ENCODE measurements around the gene SS18L1.
A peak's percentile ranks its signal among the peaks of the same experiment; 100 is the strongest.
"Not testable (repeated sequence)": the region's sequence is repeated elsewhere in the genome, so short reads cannot be mapped to it uniquely, and the experiment has no call there.

SS18L1 gene

DNA sequence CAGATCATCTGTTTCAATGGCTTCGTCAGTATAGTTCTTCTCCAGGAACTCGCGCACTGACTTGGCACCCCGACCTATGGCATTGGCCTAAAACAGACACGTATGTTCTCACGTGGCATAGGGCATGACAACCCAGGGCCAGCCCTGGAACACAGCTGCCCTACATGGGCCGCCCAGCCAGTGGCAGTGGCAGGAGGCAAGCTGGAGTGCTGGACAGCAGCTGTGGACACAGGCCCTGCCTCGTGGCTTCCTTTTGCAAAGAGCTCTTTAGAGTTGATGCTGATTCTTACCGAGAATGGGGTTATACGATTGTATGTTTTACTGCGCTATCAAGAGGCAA is 5.4 kb upstream of the SS18L1 start:
- DNase-seq = no peak

- DNase-seq = no peak
These were observed 4.7 kb upstream of the SS18L1 start for GRCh38 chr20:62138912-62139311.

DNA sequence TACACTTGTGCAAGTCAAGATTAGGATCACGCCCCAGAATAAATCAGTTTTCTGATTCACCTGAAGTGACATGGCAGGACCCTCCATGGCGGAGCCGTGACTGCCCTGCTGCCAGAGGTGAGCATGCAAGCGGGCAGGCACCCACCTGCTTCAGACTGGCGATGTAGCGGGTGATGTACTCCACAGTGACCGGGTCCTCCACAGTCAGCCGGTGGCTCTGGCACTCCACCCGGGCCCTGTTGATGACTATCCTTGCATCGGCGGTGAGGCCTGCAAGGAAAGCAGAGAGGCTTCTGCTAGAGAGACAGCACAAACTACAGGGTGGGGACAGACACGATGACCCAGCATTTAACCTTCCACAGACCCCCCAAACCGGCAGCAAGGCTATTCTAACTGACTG is 3.9 kb upstream of the SS18L1 start:
- no peak for DNase-seq

DNA sequence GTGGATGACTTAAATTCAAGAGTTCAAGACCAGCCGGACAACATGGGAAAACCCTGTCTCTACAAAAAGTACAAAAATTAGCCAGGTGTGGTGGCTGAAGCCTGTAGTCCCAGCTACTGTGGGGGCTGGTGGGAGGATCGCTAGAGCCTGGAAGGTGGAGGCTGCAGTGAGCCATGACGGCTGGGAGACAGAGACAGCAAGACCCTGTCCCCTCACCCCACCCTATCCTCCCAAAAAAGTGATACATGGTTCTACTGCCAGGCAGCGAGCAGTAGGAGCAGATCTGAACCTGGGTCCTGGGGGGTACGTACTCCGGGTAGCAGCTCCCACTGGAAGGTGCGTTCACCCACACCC is 2.5 kb upstream of the SS18L1 start:
- no peak for DNase-seq

- DNase-seq = no peak
These were observed 1.9 kb upstream of the SS18L1 start for GRCh38 chr20:62141397-62142251.

GRCh38 chr20:62142252-62143080 is 1.1 kb upstream of the SS18L1 start:
- no peak for DNase-seq

GRCh38 chr20:62143957-62144825 is 622 bp downstream of the SS18L1 start:
- DNase-seq = no peak

DNA sequence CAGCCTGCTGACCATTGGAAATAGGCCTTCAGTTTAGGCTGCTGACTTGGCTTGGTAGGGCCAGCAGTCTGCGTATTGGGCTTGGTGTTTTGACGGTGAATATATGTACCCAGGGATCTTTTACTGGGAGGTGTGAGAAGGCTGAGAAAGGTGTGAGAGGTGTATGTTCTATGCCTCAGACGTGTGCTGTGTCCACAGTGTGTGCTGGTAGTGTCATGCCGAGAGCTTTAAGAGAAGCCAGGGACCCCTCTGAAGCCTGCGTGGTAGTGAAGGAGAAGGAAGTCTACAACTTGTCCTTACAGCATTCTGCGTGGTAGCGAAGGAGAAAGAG is 2.1 kb downstream of the SS18L1 start:
- DNase-seq = no peak

DNA sequence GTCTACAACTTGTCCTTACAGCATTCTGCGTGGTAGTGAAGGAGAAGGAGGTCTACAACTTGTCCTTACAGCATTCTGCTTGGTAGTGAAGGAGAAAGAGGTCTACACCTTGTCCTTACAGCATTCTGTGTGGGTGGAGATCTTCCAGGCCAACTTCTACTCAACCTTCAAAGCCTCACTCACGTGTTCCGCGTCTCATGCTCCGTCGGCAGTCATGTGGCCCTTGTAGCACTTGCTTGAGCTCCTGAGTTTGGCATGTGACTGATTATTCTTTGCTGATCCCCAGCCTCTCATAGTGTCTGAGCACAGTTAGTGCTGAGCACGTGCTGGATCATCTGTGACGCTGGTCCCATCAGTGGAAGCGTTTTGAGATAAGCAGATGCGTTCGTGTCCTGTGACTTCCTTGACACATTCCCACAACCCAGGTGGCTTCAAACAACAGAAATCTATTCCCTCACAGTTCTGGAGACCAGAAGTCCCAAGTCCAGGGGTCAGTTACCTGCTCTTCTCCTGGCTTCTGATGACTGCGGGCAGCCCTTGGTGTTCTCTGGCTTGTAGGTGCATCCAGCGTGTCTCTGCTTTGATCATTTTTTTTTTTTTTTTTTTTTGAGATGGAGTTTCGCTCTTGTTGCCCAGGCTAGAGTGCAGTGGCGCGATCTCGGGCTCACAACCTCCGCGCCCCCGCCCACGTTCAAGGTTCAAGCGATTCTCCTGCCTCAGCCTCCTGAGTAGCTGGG is 2.6 kb downstream of the SS18L1 start:
- no peak for DNase-seq

DNA sequence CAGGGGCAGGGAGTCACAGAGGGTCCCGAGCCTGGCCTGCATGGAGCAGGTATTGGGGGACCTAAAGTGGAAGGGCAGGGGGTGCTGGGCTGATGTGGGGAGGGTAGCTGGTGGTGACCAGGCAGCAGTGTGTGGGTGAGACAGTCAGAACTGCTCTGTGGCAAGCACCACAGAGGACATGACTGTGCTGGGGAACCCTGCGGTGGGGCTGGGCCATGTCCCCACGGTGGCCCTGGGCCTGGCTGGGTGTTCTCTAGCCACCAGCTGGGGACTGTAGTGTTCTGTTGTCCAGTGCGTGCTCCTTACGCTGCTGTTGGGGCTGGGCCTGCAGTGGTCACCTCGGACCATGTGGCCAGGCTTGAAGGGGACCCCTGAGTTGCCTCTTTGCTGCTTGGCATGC is 3.6 kb downstream of the SS18L1 start:
- no peak for DNase-seq

GRCh38 chr20:62147528-62147927 is 4.0 kb downstream of the SS18L1 start:
- no peak for DNase-seq

DNA sequence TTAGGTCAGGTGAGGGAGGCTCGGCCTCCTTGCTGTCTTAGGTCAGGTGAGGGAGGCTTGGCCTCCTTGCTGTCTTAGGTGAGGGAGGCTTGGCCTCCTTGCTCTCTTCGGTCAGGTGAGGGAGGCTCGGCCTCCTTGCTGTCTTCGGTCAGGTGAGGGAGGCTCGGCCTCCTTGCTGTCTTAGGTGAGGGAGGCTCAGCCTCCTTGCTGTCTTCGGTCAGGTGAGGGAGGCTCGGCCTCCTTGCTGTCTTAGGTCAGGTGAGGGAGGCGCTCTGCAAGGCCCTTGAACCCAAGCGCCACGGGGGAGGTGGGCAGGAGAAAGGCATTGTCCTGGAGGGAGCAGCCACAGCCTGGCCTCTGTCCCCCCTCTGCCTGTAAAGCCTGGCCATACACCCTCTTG is 4.8 kb downstream of the SS18L1 start:
- DNase-seq = not testable (repeated sequence)

DNA sequence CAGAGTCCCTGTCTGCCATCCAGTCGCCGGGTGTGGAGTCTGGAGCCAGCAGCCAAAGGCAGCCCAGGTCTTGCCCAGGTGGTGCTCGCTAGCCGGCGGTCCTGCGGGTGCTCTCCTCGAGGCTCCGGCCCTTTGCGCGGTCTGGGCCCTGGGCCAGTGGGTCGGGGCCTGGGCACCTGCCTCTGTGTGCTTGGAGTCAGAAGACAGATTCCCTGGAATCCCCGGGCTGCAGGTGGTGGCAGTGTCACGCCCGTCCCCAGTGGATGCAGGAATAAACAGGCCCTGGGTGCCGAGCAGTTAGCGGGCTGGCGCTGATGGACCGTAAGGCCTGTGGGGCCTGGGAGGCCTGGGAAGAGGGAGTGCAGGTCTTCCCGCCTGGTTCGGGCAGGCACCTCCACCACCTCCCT is 5.3 kb downstream of the SS18L1 start:
- DNase-seq = no peak

DNA sequence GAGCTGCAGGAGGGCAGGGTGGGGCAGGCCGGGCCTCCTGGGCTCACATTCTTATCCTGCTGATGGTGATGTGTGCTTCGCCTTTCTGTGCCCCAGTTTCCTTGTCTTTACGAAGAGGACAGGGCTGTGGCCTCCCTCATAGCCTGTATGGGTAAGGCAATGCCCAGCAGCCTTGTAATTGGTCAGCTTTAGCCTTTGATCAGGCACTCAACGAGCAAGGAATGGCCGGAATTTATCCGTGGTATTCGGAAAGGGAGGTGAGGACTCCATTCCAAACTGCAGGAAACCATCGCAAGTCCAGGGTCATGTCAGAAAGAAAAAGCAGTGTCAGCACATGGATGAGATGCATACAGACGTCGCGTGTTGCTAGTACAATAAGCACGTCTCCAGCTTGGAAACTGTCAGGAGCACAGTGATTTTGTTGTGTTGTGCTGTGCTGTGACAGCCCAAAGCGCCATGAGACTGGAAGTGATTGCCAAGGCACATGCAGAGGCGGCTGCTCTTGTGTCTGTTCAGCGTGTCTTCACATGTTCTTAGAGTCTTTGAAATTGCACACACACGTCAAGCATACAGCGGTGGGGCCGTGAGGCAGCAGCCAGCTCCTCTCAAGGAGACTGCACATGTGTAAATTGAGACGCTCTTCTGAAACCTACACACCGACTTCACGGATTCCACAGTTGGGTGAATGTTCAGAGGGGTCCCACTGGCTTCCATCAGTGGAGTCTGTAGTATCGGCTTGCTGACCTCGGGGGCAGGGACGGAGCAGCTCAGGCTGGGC is 6.2 kb downstream of the SS18L1 start:
- DNase-seq = no peak

DNA sequence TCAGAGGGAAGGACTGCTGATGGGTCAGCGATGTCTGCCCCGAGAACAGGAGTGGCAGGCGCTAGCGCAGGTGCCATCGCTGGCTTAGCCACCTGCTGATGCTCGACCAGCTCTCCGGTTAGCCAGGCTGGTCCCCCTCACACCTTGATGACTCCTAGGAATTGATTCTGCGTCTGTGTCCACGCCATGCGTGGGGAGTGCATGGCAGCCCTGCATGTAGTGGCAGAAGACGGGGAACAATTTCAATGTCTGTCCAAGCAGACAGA is 6.7 kb downstream of the SS18L1 start:
- DNase-seq = no peak

DNA sequence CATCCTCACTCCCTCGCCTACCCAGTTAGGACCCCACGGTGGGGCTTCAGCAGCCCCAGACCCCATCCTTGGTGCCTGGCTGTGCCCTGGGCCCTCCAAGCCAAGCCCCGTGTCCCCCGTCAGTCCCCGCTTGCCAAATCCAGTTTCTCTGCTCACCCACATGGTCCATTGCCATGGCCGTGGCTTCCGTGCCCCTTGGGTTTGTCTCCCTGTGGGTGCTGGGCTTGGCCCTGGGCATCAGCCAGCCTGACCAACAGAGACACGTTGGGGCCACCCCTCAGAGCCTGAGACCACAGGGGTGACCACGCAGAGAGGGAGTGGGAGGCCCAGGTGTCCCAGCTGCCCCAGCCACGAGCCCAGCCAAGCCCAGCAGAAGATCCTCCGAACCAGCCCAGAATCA is 7.7 kb downstream of the SS18L1 start:
- no peak for DNase-seq

DNA sequence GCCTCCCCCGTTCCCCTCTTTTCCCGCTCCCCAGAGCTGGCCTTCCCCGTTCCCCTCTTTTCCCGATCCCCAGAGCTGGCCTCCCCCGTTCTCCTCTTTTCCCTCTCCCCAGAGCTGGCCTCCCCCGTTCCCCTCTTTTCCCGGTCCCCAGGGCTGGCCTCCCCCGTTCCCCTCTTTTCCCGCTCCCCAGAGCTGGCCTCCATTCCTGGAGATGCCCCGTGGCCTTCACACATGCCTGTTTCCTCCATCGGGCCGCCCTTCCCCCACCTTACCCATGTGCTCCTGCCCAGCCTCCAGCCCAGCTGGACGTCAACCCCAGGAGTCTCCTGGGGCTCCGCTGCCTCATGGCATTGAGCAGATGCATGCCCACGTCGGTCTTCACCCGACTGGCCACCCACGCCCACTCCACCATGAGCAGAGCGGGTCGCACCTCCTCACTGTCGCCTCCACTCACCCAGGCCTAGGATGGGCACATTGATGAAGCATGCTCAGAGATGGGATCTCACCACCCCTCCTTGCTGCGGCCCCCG is 8.3 kb downstream of the SS18L1 start:
- no peak for DNase-seq

DNA sequence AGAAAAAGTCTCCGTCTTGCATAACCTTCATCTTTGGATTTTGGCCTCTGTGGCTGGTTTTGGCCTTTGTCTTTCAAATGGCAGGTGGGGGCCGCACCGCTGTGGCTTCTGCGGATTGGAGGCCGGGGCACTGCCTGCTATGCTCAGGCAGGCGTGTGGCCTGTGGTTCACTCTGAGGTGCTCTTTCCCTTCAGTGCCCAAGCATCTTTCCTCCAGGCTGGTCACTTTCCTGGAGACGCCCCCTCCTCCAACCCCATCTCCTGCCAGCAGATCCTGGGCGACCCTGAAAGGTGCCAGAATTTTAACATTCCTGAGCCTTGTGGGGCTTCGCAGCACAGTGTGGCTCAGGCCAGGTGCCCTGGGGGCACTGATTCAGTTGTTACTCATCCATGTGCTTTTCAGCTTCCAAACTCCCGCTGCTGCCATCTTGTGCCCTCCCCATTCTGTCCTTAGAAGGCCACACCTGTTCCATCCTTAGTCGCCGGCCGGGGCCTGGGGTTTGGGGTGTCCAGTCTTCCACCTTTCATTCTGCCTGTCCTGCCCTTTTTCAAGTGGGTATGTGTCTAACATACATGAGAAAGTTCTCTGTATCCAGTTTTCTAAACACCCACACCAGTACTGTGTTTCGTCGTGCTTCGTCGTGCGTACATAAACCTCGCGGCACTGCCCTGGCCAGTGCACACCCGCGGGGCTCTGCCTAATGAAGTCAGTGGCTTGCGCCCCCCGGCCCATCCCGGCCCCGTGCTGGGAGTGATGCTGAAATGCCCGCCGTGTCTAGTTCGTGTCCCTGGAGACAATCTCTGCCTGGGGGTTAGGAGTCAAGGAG is 12.1 kb downstream of the SS18L1 start:
- no peak for DNase-seq

DNA sequence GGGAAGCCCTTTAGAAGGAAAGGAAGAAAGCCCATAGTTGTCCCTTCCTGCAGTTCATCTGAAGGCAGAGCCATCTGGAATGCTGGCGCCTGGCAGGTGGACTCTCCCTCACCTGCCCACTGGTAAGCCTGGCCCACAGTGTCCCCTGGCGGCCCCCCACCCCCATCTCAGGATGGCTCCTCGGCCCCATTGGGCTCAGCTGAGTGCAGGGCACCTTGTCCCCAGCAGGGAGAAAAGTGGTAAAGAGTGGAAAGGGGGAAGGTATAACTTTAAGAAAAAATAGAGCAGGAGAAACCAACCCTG is 12.6 kb downstream of the SS18L1 start:
- no peak for DNase-seq

DNA sequence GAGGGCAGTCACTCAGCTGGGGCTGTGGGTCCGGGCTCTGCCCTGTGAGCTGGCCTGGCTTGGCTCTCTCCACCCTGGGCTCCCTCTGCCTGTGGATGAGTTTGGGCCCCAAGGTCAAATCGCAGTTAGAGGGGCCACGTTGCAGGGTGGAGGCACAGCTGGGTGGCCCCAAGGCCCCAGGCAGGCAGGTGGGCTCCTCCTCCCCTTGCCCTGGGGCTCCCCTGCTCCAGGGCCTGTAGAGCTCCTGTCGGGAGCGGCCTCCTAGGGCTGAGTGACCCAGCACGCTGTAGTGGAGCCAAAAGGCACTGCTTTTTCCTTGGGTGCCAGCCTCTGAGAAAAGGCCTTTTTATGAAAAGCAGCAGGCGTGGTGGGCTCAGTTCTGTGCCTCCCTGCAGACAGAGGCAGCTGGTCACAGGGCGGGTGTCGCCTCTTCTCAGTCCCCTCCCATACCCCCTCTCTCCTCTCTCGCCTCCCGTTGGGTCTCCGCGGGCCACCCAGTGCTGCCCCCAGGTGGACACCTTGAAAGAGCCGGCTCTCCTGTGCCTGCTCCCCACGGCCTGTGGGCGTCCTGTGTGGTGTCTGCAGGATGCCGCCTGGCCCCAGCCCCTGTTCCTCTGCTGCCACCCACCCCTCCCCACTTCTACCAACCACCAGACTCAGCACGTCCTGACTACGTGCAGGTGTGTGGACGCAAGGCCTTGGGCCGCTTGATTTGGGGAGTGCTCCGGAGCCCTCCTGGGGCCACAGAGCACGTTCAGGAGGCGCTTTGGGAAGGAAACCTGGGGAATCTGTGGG is 13.2 kb downstream of the SS18L1 start:
- DNase-seq = peak; percentile 29

All from NCI-H2107 (cell line).